ENCODE measurements around the gene ZNF668.

ZNF668 gene

GRCh38 chr16:31081428-31082351, 7.7 kb upstream of the ZNF668 start:
- in situ Hi-C loops (cut with MboI; ENCODE audit: low sequenced_read_pairs) = no loop called here

- in situ Hi-C loops (cut with MboI; ENCODE audit: low sequenced_read_pairs) = no loop called here
These were observed 6.8 kb upstream of the ZNF668 start for GRCh38 chr16:31080756-31081419.

GRCh38 chr16:31080035-31080629, 6.1 kb upstream of the ZNF668 start:
- in situ Hi-C loops (cut with MboI; ENCODE audit: low sequenced_read_pairs) = no loop called here

DNA sequence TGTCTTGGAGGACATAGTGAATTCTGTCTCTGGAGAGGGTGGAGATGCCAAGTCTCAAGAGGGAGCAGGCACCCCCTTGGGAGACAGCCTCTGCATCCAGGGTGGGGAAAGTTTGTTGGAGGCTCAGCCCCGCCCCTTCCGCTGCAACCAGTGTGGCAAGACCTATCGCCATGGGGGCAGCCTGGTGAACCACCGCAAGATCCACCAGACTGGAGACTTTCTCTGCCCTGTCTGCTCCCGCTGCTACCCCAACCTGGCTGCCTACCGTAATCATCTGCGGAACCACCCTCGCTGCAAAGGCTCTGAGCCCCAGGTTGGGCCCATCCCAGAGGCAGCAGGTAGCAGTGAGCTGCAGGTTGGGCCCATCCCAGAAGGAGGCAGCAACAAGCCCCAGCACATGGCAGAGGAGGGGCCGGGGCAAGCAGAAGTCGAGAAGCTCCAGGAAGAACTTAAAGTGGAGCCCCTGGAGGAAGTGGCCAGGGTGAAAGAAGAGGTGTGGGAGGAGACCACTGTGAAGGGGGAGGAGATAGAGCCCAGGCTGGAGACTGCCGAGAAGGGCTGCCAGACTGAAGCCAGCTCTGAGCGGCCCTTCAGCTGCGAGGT, 5.4 kb upstream of the ZNF668 start:
- in situ Hi-C loops (cut with MboI; ENCODE audit: low sequenced_read_pairs) = no loop called here

GRCh38 chr16:31078597-31079341, 4.7 kb upstream of the ZNF668 start:
- in situ Hi-C loops (cut with MboI; ENCODE audit: low sequenced_read_pairs) = no loop called here

GRCh38 chr16:31077592-31078396, 3.8 kb upstream of the ZNF668 start:
- in situ Hi-C loops (cut with MboI; ENCODE audit: low sequenced_read_pairs) = no loop called here

DNA sequence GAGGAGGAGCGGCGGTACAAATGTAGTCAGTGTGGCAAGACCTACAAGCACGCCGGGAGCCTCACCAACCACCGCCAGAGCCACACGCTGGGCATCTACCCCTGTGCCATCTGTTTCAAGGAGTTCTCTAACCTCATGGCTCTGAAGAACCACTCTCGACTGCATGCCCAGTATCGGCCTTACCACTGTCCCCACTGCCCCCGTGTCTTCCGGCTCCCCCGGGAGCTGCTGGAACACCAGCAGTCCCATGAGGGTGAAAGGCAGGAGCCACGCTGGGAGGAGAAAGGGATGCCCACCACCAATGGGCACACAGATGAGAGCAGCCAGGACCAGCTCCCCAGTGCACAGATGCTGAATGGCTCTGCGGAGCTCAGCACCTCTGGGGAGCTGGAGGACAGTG, 3.0 kb upstream of the ZNF668 start:
- in situ Hi-C loops (cut with MboI; ENCODE audit: low sequenced_read_pairs) = no loop called here

DNA sequence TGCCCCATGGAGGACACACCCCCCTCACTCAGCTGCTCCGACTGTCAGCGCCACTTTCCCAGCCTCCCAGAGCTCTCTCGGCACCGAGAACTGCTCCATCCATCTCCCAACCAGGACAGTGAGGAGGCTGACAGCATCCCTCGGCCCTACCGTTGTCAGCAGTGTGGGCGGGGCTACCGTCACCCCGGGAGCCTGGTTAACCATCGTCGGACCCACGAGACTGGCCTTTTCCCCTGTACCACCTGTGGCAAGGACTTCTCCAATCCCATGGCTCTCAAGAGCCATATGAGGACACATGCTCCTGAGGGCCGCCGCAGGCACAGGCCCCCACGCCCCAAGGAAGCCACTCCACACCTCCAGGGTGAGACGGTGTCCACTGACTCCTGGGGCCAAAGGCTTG, 2.3 kb upstream of the ZNF668 start:
- in situ Hi-C loops (cut with MboI; ENCODE audit: low sequenced_read_pairs) = no loop called here

- in situ Hi-C loops (cut with MboI; ENCODE audit: low sequenced_read_pairs) = no loop called here
These were observed 759 bp upstream of the ZNF668 start for GRCh38 chr16:31074814-31075183.

DNA sequence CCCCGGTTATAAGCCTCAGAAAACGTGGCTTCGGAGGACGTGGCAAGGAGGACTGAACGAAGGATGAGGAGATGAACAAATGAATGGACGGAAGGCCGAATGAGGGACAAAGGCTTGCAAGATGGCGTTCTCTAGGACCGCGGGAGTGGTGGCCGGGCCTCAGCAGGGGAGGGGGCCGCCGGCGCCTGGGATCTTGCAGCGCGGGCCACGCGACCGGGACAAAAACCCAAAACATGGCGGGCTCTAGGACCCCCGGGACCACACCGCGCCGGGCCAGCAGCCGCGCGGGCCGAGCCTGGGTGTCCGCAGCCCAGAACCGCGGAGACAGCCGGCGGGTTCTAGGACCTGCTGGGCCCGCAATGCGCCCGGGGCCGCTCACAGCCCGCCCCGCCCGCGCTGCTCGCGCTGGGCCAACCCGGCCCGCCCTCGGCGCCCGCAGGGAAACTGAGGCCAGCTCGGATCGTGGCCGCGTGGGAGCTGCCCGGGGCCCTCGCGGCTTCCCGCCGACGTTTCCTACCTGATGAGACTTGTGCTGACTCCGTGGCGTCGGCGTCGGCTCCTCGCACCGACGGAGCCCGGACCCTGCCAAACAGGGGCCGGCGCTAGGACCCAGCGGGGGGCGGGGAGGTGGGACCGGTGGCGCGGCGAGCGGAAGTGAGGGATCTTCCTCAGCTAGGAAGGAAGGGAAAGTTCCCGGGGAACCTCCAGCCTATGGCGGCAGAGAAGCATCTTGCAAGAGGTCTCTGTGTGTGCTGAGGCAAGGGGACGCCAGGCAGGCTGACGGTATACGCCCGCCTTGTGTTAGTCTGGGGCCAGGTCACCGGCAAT, 684 bp downstream of the ZNF668 start:
- in situ Hi-C loops (cut with MboI; ENCODE audit: low sequenced_read_pairs) = no loop called here

DNA sequence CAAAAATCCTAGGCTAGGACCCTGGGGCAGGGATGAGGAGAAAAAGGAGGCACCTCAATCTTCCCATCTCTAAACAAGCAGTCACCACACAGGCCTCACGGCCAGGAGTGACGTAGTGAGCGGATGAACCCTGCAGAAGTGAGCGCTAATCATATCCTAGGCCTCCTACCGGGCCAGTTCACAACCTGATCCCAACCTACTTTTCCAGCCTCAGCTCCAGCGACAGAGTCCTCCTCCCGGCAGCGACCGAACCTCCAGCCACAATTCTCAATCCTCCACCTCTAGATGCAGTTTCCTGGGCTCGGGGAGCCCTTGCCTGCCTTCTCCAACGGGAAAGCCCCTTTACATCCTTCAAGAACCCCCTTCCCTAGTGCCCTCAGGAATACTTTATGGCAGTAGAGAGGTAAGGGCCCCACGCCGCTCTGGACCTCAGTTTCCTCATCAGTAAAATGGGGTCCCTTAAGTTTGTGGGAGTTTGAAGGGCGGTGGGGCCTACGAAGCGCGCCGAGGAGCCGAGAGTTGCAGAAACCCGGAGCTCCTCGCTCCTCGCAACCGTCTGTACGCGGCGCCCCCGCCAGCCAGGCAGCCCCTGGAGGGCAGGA, 1.4 kb downstream of the ZNF668 start:
- in situ Hi-C loops (cut with MboI; ENCODE audit: low sequenced_read_pairs) = no loop called here

DNA sequence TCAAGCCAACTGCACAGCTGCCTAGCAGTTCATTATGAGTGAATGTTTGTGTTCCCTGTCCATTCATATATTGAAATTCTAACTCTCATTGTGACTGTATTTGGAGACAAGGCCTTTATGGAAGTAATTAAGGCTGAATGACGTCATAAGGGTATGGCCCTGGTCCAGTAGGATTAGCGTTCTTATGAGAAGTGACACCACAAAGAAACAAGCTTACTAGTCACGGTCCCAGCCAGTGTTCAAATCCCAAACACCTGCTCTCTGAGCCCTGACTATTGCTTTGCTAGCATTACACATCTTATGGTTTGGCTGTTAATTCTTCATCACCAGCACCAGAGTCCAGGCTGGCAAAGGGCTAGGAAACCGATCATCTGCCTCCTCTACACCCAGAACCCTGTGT, 2.2 kb downstream of the ZNF668 start:
- in situ Hi-C loops (cut with MboI; ENCODE audit: low sequenced_read_pairs) = no loop called here

- in situ Hi-C loops (cut with MboI; ENCODE audit: low sequenced_read_pairs) = no loop called here
These were observed 6.7 kb downstream of the ZNF668 start for GRCh38 chr16:31067342-31067741.

GRCh38 chr16:31064882-31065461, 9.1 kb downstream of the ZNF668 start:
- in situ Hi-C loops (cut with MboI; ENCODE audit: low sequenced_read_pairs) = no loop called here

- in situ Hi-C loops (cut with MboI; ENCODE audit: low sequenced_read_pairs) = no loop called here
These were observed 10.0 kb downstream of the ZNF668 start for GRCh38 chr16:31063843-31064611.

- in situ Hi-C loops (cut with MboI; ENCODE audit: low sequenced_read_pairs) = no loop called here
These were observed 10.6 kb downstream of the ZNF668 start for GRCh38 chr16:31063495-31063842.

DNA sequence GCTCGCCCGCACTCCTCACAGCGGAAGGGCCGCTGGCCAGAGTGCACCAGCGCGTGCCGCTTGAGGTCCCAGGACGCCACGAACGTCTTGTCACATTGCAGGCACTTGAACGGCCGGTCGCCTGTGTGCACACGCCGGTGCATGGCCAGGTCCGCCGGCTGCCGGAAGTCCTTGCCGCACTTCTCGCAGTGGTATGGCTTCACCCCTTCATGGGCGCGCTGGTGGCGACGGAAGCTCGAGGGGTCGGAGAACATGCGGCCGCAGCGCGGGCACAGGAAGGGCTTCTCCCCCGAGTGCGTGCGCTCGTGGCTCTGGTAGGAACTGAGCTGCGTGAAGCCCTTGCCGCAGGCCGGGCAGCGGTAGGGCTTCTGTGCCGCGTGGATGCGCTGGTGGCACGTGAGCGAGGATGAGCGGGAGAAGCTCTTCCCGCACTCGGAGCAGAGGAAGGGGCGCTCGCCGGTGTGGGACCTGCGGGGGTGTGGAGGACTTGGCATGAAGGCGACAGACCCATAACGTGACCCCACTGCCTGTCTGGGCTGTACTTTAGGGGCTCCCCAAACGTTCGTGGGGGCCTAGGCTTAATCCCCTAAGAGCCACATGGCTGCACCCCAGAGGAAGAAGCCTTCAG, 12.1 kb downstream of the ZNF668 start:
- in situ Hi-C loops (cut with MboI; ENCODE audit: low sequenced_read_pairs) = no loop called here
